Measurements from ENCODE around the gene CYP19A1. TPM values are rescaled to one million over a fixed set of nuclear protein-coding genes. Genes with fewer than 3 reads are reported as not detected.
A peak's percentile ranks its signal among the peaks of the same experiment; 100 is the strongest.

The CYP19A1 gene
- total RNA-seq, 1 donor from 2014 or later: not detected

- H4K20me1 ChIP-seq (ENCODE audit: low read depth): no peaks in the 10 kb centered on the region
- no peak overlapping the region for H3K4me3 ChIP-seq
- no peak overlapping the region for H3K9ac ChIP-seq
- Mint-ChIP-seq H3K9me3 (no peaks in the 10 kb centered on the region), H3K4me1 (no peaks in the 10 kb centered on the region), H3K4me3 (no peak overlapping the region), H3K27me3 (ENCODE audit: insufficient read depth, low read depth) (no peaks in the 10 kb centered on the region), H3K27ac (no peak overlapping the region), H3K36me3 (no peaks in the 10 kb centered on the region)
- peaks cover 4% of the 10 kb centered on the region for H3K4me1 ChIP-seq
- no peaks in the 10 kb centered on the region for H3K36me3 ChIP-seq
- H3F3A ChIP-seq (ENCODE audit: low read depth): no peaks in the 10 kb centered on the region
- H3K27me3 ChIP-seq: no peaks in the 10 kb centered on the region
- TF ChIP-seq CTCF (IDR thresholded peaks at IDR 0.05) (no peak), EZH2phosphoT487 (IDR thresholded peaks at IDR 0.05) (no peak), EZH2 (IDR thresholded peaks at IDR 0.05) (no peak)
- no peaks in the 10 kb centered on the region for H3K9me3 ChIP-seq (ENCODE audit: low read depth)
- no peak overlapping the region for H3K27ac ChIP-seq
- DNase-seq (ENCODE audit: low spot score): peak; percentile 48
- no peak overlapping the region for H3K4me2 ChIP-seq
- H3K79me2 ChIP-seq (ENCODE audit: low read depth): no peaks in the 10 kb centered on the region
- peak overlapping the region; percentile 22 for H2AFZ ChIP-seq (replicated peaks)
Observed at GRCh38 chr15:51170882-51171633, 167.3 kb downstream of the CYP19A1 start.

- H3K4me2 ChIP-seq: no peak overlapping the region
- no peak overlapping the region for H2AFZ ChIP-seq (replicated peaks)
- peaks cover 4% of the 10 kb centered on the region for H3K4me1 ChIP-seq
- H3K27me3 Mint-ChIP-seq (ENCODE audit: insufficient read depth, low read depth): no peaks in the 10 kb centered on the region
- no peaks in the 10 kb centered on the region for H4K20me1 ChIP-seq (ENCODE audit: low read depth)
- no peaks in the 10 kb centered on the region for H3K36me3 Mint-ChIP-seq
- H3K9me3 Mint-ChIP-seq: no peaks in the 10 kb centered on the region
- no peaks in the 10 kb centered on the region for H3K27me3 ChIP-seq
- H3K9me3 ChIP-seq (ENCODE audit: low read depth): no peaks in the 10 kb centered on the region
- H3K36me3 ChIP-seq: no peaks in the 10 kb centered on the region
- H3F3A ChIP-seq (ENCODE audit: low read depth): no peaks in the 10 kb centered on the region
- H3K79me2 ChIP-seq (ENCODE audit: low read depth): no peaks in the 10 kb centered on the region
- no peak overlapping the region for H3K9ac ChIP-seq
- no peak overlapping the region for H3K4me3 Mint-ChIP-seq
- no peak overlapping the region for H3K4me3 ChIP-seq
- no peak overlapping the region for H3K27ac ChIP-seq
- H3K27ac Mint-ChIP-seq: no peak overlapping the region
- TF ChIP-seq EZH2 (IDR thresholded peaks at IDR 0.05) (no peak), EZH2phosphoT487 (IDR thresholded peaks at IDR 0.05) (no peak), CTCF (IDR thresholded peaks at IDR 0.05) (no peak)
- H3K4me1 Mint-ChIP-seq: peaks cover 2% of the 10 kb centered on the region
- no peak for DNase-seq (ENCODE audit: low spot score)
Observed at GRCh38 chr15:51168700-51169099, 169.7 kb downstream of the CYP19A1 start.

GRCh38 chr15:51163843-51164242 lies 174.6 kb downstream of the CYP19A1 start:
- Mint-ChIP-seq H3K4me1 (peaks cover 11% of the 10 kb centered on the region), H3K36me3 (no peaks in the 10 kb centered on the region), H3K4me3 (no peak overlapping the region), H3K27ac (no peak overlapping the region), H3K9me3 (no peaks in the 10 kb centered on the region), H3K27me3 (ENCODE audit: insufficient read depth, low read depth) (no peaks in the 10 kb centered on the region)
- Histone ChIP-seq H3K9ac (no peak overlapping the region), H3K4me1 (peaks cover 8% of the 10 kb centered on the region), H3K4me2 (peak overlapping the region; percentile 24), H3K4me3 (no peak overlapping the region), H3K27me3 (no peaks in the 10 kb centered on the region), H4K20me1 (ENCODE audit: low read depth) (no peaks in the 10 kb centered on the region), H3K36me3 (no peaks in the 10 kb centered on the region), H3K79me2 (ENCODE audit: low read depth) (no peaks in the 10 kb centered on the region), H3K9me3 (ENCODE audit: low read depth) (no peaks in the 10 kb centered on the region), H3F3A (ENCODE audit: low read depth) (peaks cover 7% of the 10 kb centered on the region), H3K27ac (no peak overlapping the region), H2AFZ (replicated peaks) (no peak overlapping the region)
- TF ChIP-seq EZH2phosphoT487 (IDR thresholded peaks at IDR 0.05): no peak
- peak; percentile 17 for TF ChIP-seq CTCF (IDR thresholded peaks at IDR 0.05)
- no peak for DNase-seq (ENCODE audit: low spot score)
